SU-DHL-6 (cell line): Measurements from ENCODE around the gene RFTN1.

ENCODE experiments used
- CTCF ChIP-seq: fragments of 200-600 bp; sonication (generic); IDR thresholded peaks from one replicate; pipeline ENCODE4 v1.5.1; 2017; ENCODE audit warnings: antibody characterized with exemption, mild to moderate bottlenecking, low read length, moderate library complexity; ENCODE audit not compliant: insufficient read depth, poor library complexity, severe bottlenecking
- EZH2phosphoT487 ChIP-seq: fragments of 200-600 bp; sonication (generic), shearing (Covaris generic); conservative IDR thresholded peaks from 2 replicates; pipeline ENCODE4 v1.6.1; 2018; ENCODE audit warnings: mild to moderate bottlenecking, antibody characterized with exemption, low read length, moderate library complexity, mixed read lengths

GRCh38 chr3:16477521-16477920, 36.0 kb downstream of the RFTN1 start:
- TF ChIP-seq CTCF, result no peak
- no peak for TF ChIP-seq EZH2phosphoT487
